Measurements from ENCODE around the gene LBP.

LBP gene

GRCh38 chr20:38344107-38344701, 2.1 kb upstream of the LBP start:
- TF ChIP-seq FOXP2 (optimal IDR thresholded peaks at IDR 0.05; ENCODE audit: borderline replicate concordance, extremely low read depth, extremely low read length, insufficient read depth), result no peak
- TF ChIP-seq TAF1 (IDR thresholded peaks at IDR 0.05; ENCODE audit: borderline replicate concordance, insufficient read depth, low read length), result no peak
- TF ChIP-seq POLR2AphosphoS5 (IDR thresholded peaks at IDR 0.05; ENCODE audit: low read depth, low read length), result no peak
- TF ChIP-seq REST (IDR thresholded peaks at IDR 0.05; ENCODE audit: insufficient read depth in 1 of 2, low read depth in 2 of 2, low read length in 2 of 2), result no peak
- TF ChIP-seq SIN3A (IDR thresholded peaks at IDR 0.05; ENCODE audit: borderline replicate concordance, insufficient read depth, low read length), result no peak

GRCh38 chr20:38345643-38346042, 639 bp upstream of the LBP start:
- TF ChIP-seq POLR2AphosphoS5 (IDR thresholded peaks at IDR 0.05; ENCODE audit: low read depth, low read length) (no peak), SIN3A (IDR thresholded peaks at IDR 0.05; ENCODE audit: borderline replicate concordance, insufficient read depth, low read length) (no peak), TAF1 (IDR thresholded peaks at IDR 0.05; ENCODE audit: borderline replicate concordance, insufficient read depth, low read length) (no peak), REST (IDR thresholded peaks at IDR 0.05; ENCODE audit: insufficient read depth in 1 of 2, low read depth in 2 of 2, low read length in 2 of 2) (no peak), FOXP2 (optimal IDR thresholded peaks at IDR 0.05; ENCODE audit: borderline replicate concordance, extremely low read depth, extremely low read length, insufficient read depth) (no peak)

- no peak for TF ChIP-seq SIN3A (IDR thresholded peaks at IDR 0.05; ENCODE audit: borderline replicate concordance, insufficient read depth, low read length)
- no peak for TF ChIP-seq POLR2AphosphoS5 (IDR thresholded peaks at IDR 0.05; ENCODE audit: low read depth, low read length)
- TF ChIP-seq TAF1 (IDR thresholded peaks at IDR 0.05; ENCODE audit: borderline replicate concordance, insufficient read depth, low read length), result no peak
- TF ChIP-seq REST (IDR thresholded peaks at IDR 0.05; ENCODE audit: insufficient read depth in 1 of 2, low read depth in 2 of 2, low read length in 2 of 2), result no peak
- TF ChIP-seq FOXP2 (optimal IDR thresholded peaks at IDR 0.05; ENCODE audit: borderline replicate concordance, extremely low read depth, extremely low read length, insufficient read depth), result no peak
These were observed 459 bp downstream of the LBP start for GRCh38 chr20:38346741-38347140.

GRCh38 chr20:38349856-38350255, 3.6 kb downstream of the LBP start:
- TF ChIP-seq REST (IDR thresholded peaks at IDR 0.05; ENCODE audit: insufficient read depth in 1 of 2, low read depth in 2 of 2, low read length in 2 of 2), result no peak
- no peak for TF ChIP-seq SIN3A (IDR thresholded peaks at IDR 0.05; ENCODE audit: borderline replicate concordance, insufficient read depth, low read length)
- no peak for TF ChIP-seq POLR2AphosphoS5 (IDR thresholded peaks at IDR 0.05; ENCODE audit: low read depth, low read length)
- no peak for TF ChIP-seq FOXP2 (optimal IDR thresholded peaks at IDR 0.05; ENCODE audit: borderline replicate concordance, extremely low read depth, extremely low read length, insufficient read depth)
- no peak for TF ChIP-seq TAF1 (IDR thresholded peaks at IDR 0.05; ENCODE audit: borderline replicate concordance, insufficient read depth, low read length)

All from PFSK-1 (cell line).